GM21367 (cell line): ENCODE data around the gene SPINT3.
"Not testable (repeated sequence)": the region's sequence is repeated elsewhere in the genome, so short reads cannot be mapped to it uniquely, and the experiment has no call there.

Source experiments
- ATAC-seq: cut with Tn5 transposase; IDR thresholded peaks from one replicate; pipeline ENCODE4 v1.9.1; 2021; ENCODE audit not compliant: unreplicated experiment

Gene SPINT3

GRCh38 chr20:45503403-45503802 lies 12.0 kb downstream of the SPINT3 start:
- ATAC-seq, result no peak

GRCh38 chr20:45502561-45502960 lies 12.9 kb downstream of the SPINT3 start:
- ATAC-seq, result no peak

- no peak for ATAC-seq
Observed at GRCh38 chr20:45501600-45501999, 13.8 kb downstream of the SPINT3 start.

GRCh38 chr20:45500022-45500421 lies 15.4 kb downstream of the SPINT3 start:
- no peak for ATAC-seq

GRCh38 chr20:45497971-45498494 lies 17.4 kb downstream of the SPINT3 start:
- no peak for ATAC-seq

- no peak for ATAC-seq
Observed at GRCh38 chr20:45496166-45496565, 19.3 kb downstream of the SPINT3 start.

- ATAC-seq, result no peak
Observed at GRCh38 chr20:45495501-45495941, 19.9 kb downstream of the SPINT3 start.

GRCh38 chr20:45489083-45489531 lies 26.3 kb downstream of the SPINT3 start:
- ATAC-seq, result no peak

GRCh38 chr20:45487231-45487635 lies 28.2 kb downstream of the SPINT3 start:
- no peak for ATAC-seq

GRCh38 chr20:45485388-45485787 lies 30.0 kb downstream of the SPINT3 start:
- ATAC-seq, result no peak

GRCh38 chr20:45484676-45485075 lies 30.7 kb downstream of the SPINT3 start:
- no peak for ATAC-seq

GRCh38 chr20:45479822-45480221 lies 35.6 kb downstream of the SPINT3 start:
- ATAC-seq, result no peak

GRCh38 chr20:45477530-45478148 lies 37.8 kb downstream of the SPINT3 start:
- ATAC-seq, result not testable (repeated sequence)

GRCh38 chr20:45472286-45472685 lies 43.1 kb downstream of the SPINT3 start:
- ATAC-seq, result not testable (repeated sequence)

- ATAC-seq, result no peak
Observed at GRCh38 chr20:45470937-45471336, 44.5 kb downstream of the SPINT3 start.

- peak; percentile 45 for ATAC-seq
Observed at GRCh38 chr20:45470262-45470931, 45.0 kb downstream of the SPINT3 start.

- ATAC-seq, result no peak
Observed at GRCh38 chr20:45469336-45470261, 45.8 kb downstream of the SPINT3 start, which contains the start of gene WFDC2. Gene WFDC2, plus strand, starts transcription at chr20:45469753. Its CDS starts 29 bp downstream, at chr20:45469782.

GRCh38 chr20:45467861-45468260 lies 47.6 kb downstream of the SPINT3 start:
- no peak for ATAC-seq

GRCh38 chr20:45467172-45467571 lies 48.2 kb downstream of the SPINT3 start:
- ATAC-seq, result no peak

- ATAC-seq, result no peak
Observed at GRCh38 chr20:45465491-45466266, 49.7 kb downstream of the SPINT3 start.
